GM10248 (cell line): Measurements from ENCODE around the gene NIPAL1.
A peak's percentile ranks its signal among the peaks of the same experiment; 100 is the strongest.

ENCODE experiments used
- CTCF ChIA-PET: fragments of 300-600 bp; sonication (Branson Sonifier 250); formaldehyde crosslinking; extraction: SDS; loops from one replicate; lab custom pipeline; 2021; ENCODE audit warnings: antibody characterized with exemption; lab: Yijun Ruan, JAX
- POLR2A ChIA-PET: fragments of 350-650 bp; sonication (Branson Sonifier 250); formaldehyde crosslinking; extraction: SDS; loops from one replicate; lab custom pipeline; 2020; ENCODE audit warnings: antibody characterized with exemption; lab: Yijun Ruan, JAX
- DNase-seq: peaks from one replicate; pipeline ENCODE4 v3.0.0; 2012; ENCODE audit errors: extremely low spot score
- CTCF ChIP-seq: IDR thresholded peaks from 2 replicates; pipeline ENCODE4 v1.5.1; 2012; ENCODE audit warnings: mild to moderate bottlenecking, low read depth; ENCODE audit errors: extremely low read depth, missing control alignments, control extremely low read depth

The NIPAL1 gene

GRCh38 chr4:48012824-48013223, 3.7 kb upstream of the NIPAL1 start:
- no peak for DNase-seq
- no peak for TF ChIP-seq CTCF
- ChIA-PET POLR2A (no interaction called here), CTCF (interaction anchor here (1.6 kb wide), 1 partner anchor 77 kb away, joined by 3 read pairs; no protein-coding TSS in a partner anchor)

DNA sequence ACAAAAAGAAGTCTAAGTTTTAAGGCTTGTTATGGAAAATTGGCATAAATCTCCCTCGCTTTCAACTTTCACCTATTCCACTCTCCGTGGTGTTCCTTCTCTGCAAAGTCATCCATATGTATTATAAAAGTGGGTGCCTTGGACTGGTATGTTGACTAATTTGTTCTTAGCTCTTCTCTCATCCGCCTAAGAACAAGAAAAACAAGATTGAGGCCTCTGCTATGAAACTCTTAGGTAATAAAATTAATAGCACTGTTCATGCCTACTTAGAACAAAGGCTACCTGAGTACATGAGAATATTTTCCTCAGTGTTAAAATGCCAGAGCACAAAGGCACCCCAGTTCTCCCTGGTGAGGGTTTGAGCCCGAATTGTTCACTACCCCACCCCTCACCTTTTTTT, 1.4 kb upstream of the NIPAL1 start:
- CTCF ChIA-PET: interaction anchor here (2.1 kb wide), 1 partner anchor 13 kb away, joined by 8 read pairs; no protein-coding TSS in a partner anchor
- TF ChIP-seq CTCF: no peak
- DNase-seq: no peak
- POLR2A ChIA-PET: no interaction called here

- TF ChIP-seq CTCF: no peak
- ChIA-PET CTCF (interaction anchor here (1.1 to 1.3 kb wide), 2 partner anchors 9 to 32 kb away, joined by 3 to 4 read pairs; no protein-coding TSS in a partner anchor), POLR2A (no interaction called here)
- no peak for DNase-seq
Observed at GRCh38 chr4:48015678-48016077, 894 bp upstream of the NIPAL1 start.

DNA sequence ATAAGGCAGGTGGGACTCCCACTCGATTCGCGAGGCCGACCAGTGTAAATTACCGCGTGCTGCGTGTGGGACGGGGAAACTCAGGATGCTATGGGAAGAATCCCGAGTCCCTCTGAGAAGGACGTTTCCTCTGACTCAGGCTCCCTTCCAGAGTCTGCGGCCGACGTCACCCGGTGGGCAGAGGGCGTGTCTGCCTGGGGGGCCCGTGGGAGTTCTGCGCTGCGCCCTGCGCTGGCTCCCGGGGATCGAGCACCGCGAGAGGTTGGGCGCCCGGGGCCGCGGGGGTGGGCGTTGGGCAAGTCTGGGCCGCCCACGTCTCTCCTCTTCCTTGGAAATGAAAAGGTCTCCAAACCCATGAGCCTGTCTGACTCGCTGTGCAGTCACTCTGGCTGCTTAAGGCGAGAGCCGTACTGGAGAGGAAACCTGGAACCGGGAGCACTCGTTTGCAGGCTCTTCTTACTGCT, 568 bp downstream of the NIPAL1 start:
- no peak for TF ChIP-seq CTCF
- peak; percentile 47 for DNase-seq
- ChIA-PET CTCF (interaction anchor here (1.1 to 4.3 kb wide), 7 partner anchors 11 to 93 kb away, joined by 3 to 33 read pairs (median 8); no protein-coding TSS in a partner anchor), POLR2A (no interaction called here)

DNA sequence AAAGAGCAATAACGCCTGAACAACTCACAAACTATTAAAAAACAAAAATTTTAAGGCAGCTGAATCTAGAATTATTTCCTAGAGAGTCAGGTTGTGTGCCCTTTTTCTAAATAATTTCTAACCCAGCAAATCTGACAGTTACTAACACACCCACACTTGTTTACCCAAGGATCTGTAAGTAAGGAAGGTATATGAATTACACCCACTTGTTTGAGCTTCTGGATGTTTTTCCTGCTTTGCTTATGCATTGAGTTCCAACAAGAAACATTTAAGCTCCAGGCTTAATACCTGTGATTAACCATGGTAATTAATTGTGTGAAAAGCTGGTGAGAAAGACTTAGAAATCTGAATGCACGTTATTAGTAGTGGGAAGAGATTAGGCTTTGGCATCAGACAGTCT, 1.5 kb downstream of the NIPAL1 start:
- CTCF ChIA-PET: interaction anchor here (1.1 to 4.3 kb wide), 12 partner anchors 10 to 92 kb away, joined by 3 to 33 read pairs (median 6); no protein-coding TSS in a partner anchor
- POLR2A ChIA-PET: no interaction called here
- no peak for TF ChIP-seq CTCF
- DNase-seq: no peak

DNA sequence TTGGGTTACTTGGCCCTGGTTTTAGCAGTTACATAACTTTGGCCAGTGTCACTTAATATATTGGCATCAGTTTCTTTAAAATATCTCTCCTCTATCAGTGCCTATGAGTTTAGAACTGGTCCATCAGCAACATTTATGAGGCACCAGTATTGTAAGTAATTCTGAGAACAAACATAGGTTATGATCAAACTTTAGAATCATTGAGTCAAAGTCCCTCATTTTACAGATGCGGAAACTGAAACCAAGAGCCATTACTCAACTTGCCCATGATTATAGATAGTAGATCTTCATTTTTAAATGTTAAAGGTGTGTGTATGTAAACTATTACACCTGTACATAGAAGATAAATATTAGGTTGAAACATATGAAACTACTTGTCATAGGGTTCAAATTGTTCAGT, 4.5 kb downstream of the NIPAL1 start:
- TF ChIP-seq CTCF: no peak
- ChIA-PET POLR2A (no interaction called here), CTCF (interaction anchor here (1.1 to 4.3 kb wide), 2 partner anchors 9 to 12 kb away, joined by 3 to 33 read pairs; no protein-coding TSS in a partner anchor)
- DNase-seq: no peak
